ENCODE measurements around the gene STPG4. TPM values are rescaled to one million over a fixed set of nuclear protein-coding genes. Genes with fewer than 3 reads are reported as not detected.

STPG4 gene
- polyA plus RNA-seq, 1 of the 3 experiments (the other 2 are of a cell fraction) = 0.20 TPM

GRCh38 chr2:47043142-47043890 is 111.8 kb downstream of the STPG4 start:
- H3K9me3 ChIP-seq = no peaks in the 10 kb centered on the region
- DNase-seq = peak; percentile 82
- peak overlapping the region; percentile 81 for H3K4me2 ChIP-seq
- H3K79me2 ChIP-seq (ENCODE audit: insufficient read depth) = peaks cover 23% of the 10 kb centered on the region; the same call in 1 of the 2 replicates
- peak overlapping the region; percentile 96 to 99 for H3K27ac ChIP-seq (ENCODE audit: low read depth in 2 of 2, low read length in 1 of 2)
- H2AFZ ChIP-seq (ENCODE audit: low read depth) = no peak overlapping the region
- H4K20me1 ChIP-seq (ENCODE audit: insufficient read depth) = no peaks in the 10 kb centered on the region
- ChIA-PET CTCF (interaction anchor here (0.8 to 3.9 kb wide), 11 partner anchors 8 to 279 kb away, joined by 3 to 23 read pairs (median 4); no protein-coding TSS in a partner anchor), POLR2A (interaction anchor here (0.7 to 5.4 kb wide), 9 partner anchors 13 to 109 kb away, joined by 3 to 49 read pairs (median 7); no protein-coding TSS in a partner anchor)
- H3F3A ChIP-seq (replicated peaks; ENCODE audit: insufficient read depth) = peaks cover 22% of the 10 kb centered on the region
- peak overlapping the region; percentile 93 for H3K9ac ChIP-seq
- H3K4me1 ChIP-seq (ENCODE audit: control insufficient read depth in 1 of 2, insufficient read depth in 2 of 2, low read depth in 1 of 2, low read length in 1 of 2) = peaks cover 37 to 76% of the 10 kb centered on the region in 2 experiments
- no peaks in the 10 kb centered on the region for H3K9me2 ChIP-seq
- peaks cover 7 to 10% of the 10 kb centered on the region in 2 experiments for H3K36me3 ChIP-seq (replicated peaks in 1 of 2; ENCODE audit: control insufficient read depth in 1 of 2, insufficient read depth in 2 of 2, low read length in 1 of 2)
- no peaks in the 10 kb centered on the region for H3K27me3 ChIP-seq (ENCODE audit: insufficient read depth)
- WGBS (ENCODE audit: low lambda C conversion rate) = 13% methylated on average over 8 of the region's 8 CpGs
- peak overlapping the region; percentile 37 to 43; a peak in 3 of 4 replicates for H3K4me3 ChIP-seq (ENCODE audit: low read depth in 2 of 2, low read length in 1 of 2)
- TF ChIP-seq CTCF (IDR thresholded peaks at IDR 0.05) = peak; percentile 20
- peak; percentile 94 for TF ChIP-seq TCF12 (IDR thresholded peaks at IDR 0.05)
- TF ChIP-seq TAF1 (IDR thresholded peaks at IDR 0.05; ENCODE audit: borderline replicate concordance, low read depth, low read length) = peak; percentile 68; the same call in 1 of the 2 replicates
- no peak; the same call in 1 of the 2 replicates for TF ChIP-seq MEF2A (IDR thresholded peaks at IDR 0.05; ENCODE audit: borderline replicate concordance, low read depth)
- TF ChIP-seq REST (IDR thresholded peaks at IDR 0.05; ENCODE audit: low read depth, low read length) = peak; percentile 74
- no peak for TF ChIP-seq GATA2 (CRISPR knock-in tag; IDR thresholded peaks at IDR 0.05)
- peak; percentile 32 for TF ChIP-seq SMC3 (IDR thresholded peaks at IDR 0.05; ENCODE audit: low read depth, low read length)
- TF ChIP-seq TEAD4 (IDR thresholded peaks at IDR 0.05; ENCODE audit: borderline replicate concordance, insufficient read depth) = peak; percentile 97
- peak; percentile 87 for TF ChIP-seq NFIC (IDR thresholded peaks at IDR 0.05; ENCODE audit: borderline replicate concordance)
- peak; percentile 76 for TF ChIP-seq PBX3 (IDR thresholded peaks at IDR 0.05)
- no peak; the same call in 1 of the 2 replicates for TF ChIP-seq USF2 (IDR thresholded peaks at IDR 0.05; ENCODE audit: borderline replicate concordance, low read depth, low read length)
- peak; percentile 58; the same call in 1 of the 2 replicates for TF ChIP-seq USF1 (IDR thresholded peaks at IDR 0.05; ENCODE audit: borderline replicate concordance, low read depth)
- no peak; the same call in 1 of the 2 replicates for TF ChIP-seq RXRA (IDR thresholded peaks at IDR 0.05; ENCODE audit: borderline replicate concordance, low read depth)
- TF ChIP-seq POLR2AphosphoS5 (IDR thresholded peaks at IDR 0.05; ENCODE audit: low read depth, low read length) = peak; percentile 79
- 0 out of 2 replicates have a peak, but pooled peaks have one; percentile 38 for TF ChIP-seq FOXM1 (IDR thresholded peaks at IDR 0.05; ENCODE audit: low read depth)
- no peak for TF ChIP-seq ELF1 (IDR thresholded peaks at IDR 0.05)
- TF ChIP-seq RAD21 (IDR thresholded peaks at IDR 0.05; ENCODE audit: low read length) = peak; percentile 48
- TF ChIP-seq EP300 (IDR thresholded peaks at IDR 0.05; ENCODE audit: borderline replicate concordance in 1 of 2, low read depth in 1 of 2, low read length in 1 of 2) = peak; percentile 67 to 95
- TF ChIP-seq YY1 (IDR thresholded peaks at IDR 0.05; ENCODE audit: low read depth) = 0 out of 2 replicates have a peak, but pooled peaks have one; percentile 2
- no peak for TF ChIP-seq CHD2 (IDR thresholded peaks at IDR 0.05; ENCODE audit: low read length, partially characterized antibody)
- TF ChIP-seq MAX (IDR thresholded peaks at IDR 0.05; ENCODE audit: low read depth) = peak; percentile 91
- TF ChIP-seq SIN3A (IDR thresholded peaks at IDR 0.05; ENCODE audit: borderline replicate concordance, low read depth, low read length) = peak; percentile 82
- no peak; the same call in 1 of the 2 replicates for TF ChIP-seq RCOR1 (IDR thresholded peaks at IDR 0.05; ENCODE audit: low read length)
- peak; percentile 99 for TF ChIP-seq JUND (IDR thresholded peaks at IDR 0.05)
- TF ChIP-seq FOXJ3 (CRISPR knock-in tag; IDR thresholded peaks at IDR 0.05) = 0 out of 2 replicates have a peak, but pooled peaks have one; percentile 52

All from SK-N-SH (cell line).